MM.1S (cell line): ENCODE data around the gene PKP4.

ENCODE experiments used
- DNase-seq: peaks from one replicate; pipeline ENCODE4 v3.0.0-alpha.2; 2015
- H2AFZ ChIP-seq: fragments of 300-600 bp; sonication (generic); 2 replicates; pipeline ENCODE4 v1.6.0; 2016; ENCODE audit warnings: antibody characterized with exemption, low read length
- H3F3A ChIP-seq: fragments of 300-600 bp; sonication (generic); 2 replicates; pipeline ENCODE4 v1.6.1; 2016; ENCODE audit warnings: mild to moderate bottlenecking, antibody characterized with exemption, low read length, moderate library complexity, mixed read lengths; ENCODE audit not compliant: insufficient read depth
- H3K27ac ChIP-seq: fragments of 300-600 bp; sonication (generic); 2 replicates; pipeline ENCODE4 v1.5.1; 2016; ENCODE audit warnings: mild to moderate bottlenecking, low read length
- H3K27me3 ChIP-seq: fragments of 300-600 bp; sonication (generic); replicated peaks from 2 replicates; pipeline ENCODE4 v1.6.0; 2016; ENCODE audit warnings: low read length; ENCODE audit not compliant: insufficient read depth
- H3K36me3 ChIP-seq: fragments of 300-600 bp; sonication (generic); replicated peaks from 2 replicates; pipeline ENCODE4 v1.6.1; 2016; ENCODE audit warnings: mild to moderate bottlenecking, low read length, mixed read lengths; ENCODE audit not compliant: insufficient read depth
- H3K4me1 ChIP-seq: fragments of 300-600 bp; sonication (generic); 2 replicates; pipeline ENCODE4 v1.6.1; 2016; ENCODE audit warnings: low read length, mixed read lengths
- H3K4me2 ChIP-seq: fragments of 300-600 bp; sonication (generic); 2 replicates; pipeline ENCODE4 v1.6.0; 2016; ENCODE audit warnings: low read depth, low read length
- H3K4me3 ChIP-seq: fragments of 300-600 bp; sonication (generic); 2 replicates; pipeline ENCODE4 v1.5.1; 2016; ENCODE audit warnings: low read length, mixed read lengths
- H3K79me2 ChIP-seq: fragments of 300-600 bp; sonication (generic); 2 replicates; pipeline ENCODE4 v1.6.1; 2016; ENCODE audit warnings: mixed run types, low read length, mixed read lengths
- H3K9ac ChIP-seq: fragments of 300-600 bp; sonication (generic); 2 replicates; pipeline ENCODE4 v1.6.1; 2016; ENCODE audit warnings: low read length, mixed read lengths
- H3K9me2 ChIP-seq: fragments of 300-600 bp; sonication (generic); replicated peaks from 2 replicates; pipeline ENCODE4 v1.6.1; 2016; ENCODE audit warnings: mild to moderate bottlenecking, low read length, mixed read lengths; ENCODE audit not compliant: insufficient read depth
- H3K9me3 ChIP-seq: fragments of 300-600 bp; sonication (generic); replicated peaks from 2 replicates; pipeline ENCODE4 v1.6.1; 2016; ENCODE audit warnings: mild to moderate bottlenecking, low read length, mixed read lengths; ENCODE audit not compliant: insufficient read depth
- H4K20me1 ChIP-seq: fragments of 300-600 bp; sonication (generic); 2 replicates; pipeline ENCODE4 v1.6.1; 2016; ENCODE audit warnings: mild to moderate bottlenecking, low read length, moderate library complexity, mixed read lengths; ENCODE audit not compliant: insufficient read depth
- CTCF ChIP-seq: fragments of 300-600 bp; sonication (generic); IDR thresholded peaks from 2 replicates; pipeline ENCODE4 v1.5.1; 2016; ENCODE audit warnings: antibody characterized with exemption, low read length, mixed read lengths
- EZH2 ChIP-seq: fragments of 300-600 bp; sonication (generic); optimal IDR thresholded peaks from 2 replicates; pipeline ENCODE3; 2017; ENCODE audit warnings: low read depth, mild to moderate bottlenecking, antibody characterized with exemption, low read length, mixed read lengths
- EZH2phosphoT487 ChIP-seq: fragments of 300-600 bp; sonication (generic); IDR thresholded peaks from 2 replicates; pipeline ENCODE4 v1.6.1; 2018; ENCODE audit warnings: antibody characterized with exemption, low read length

Gene PKP4

GRCh38 chr2:158556124-158556523 is 99.4 kb downstream of the PKP4 start:
- no peaks in the 10 kb centered on the region for H4K20me1 ChIP-seq
- no peak overlapping the region for H2AFZ ChIP-seq

GRCh38 chr2:158557752-158558151 is 101.0 kb downstream of the PKP4 start:
- Histone ChIP-seq H3K4me1 (no peaks in the 10 kb centered on the region), H3K27ac (no peak overlapping the region), H3K27me3 (no peaks in the 10 kb centered on the region), H3K9me2 (no peaks in the 10 kb centered on the region), H3K4me3 (no peak overlapping the region), H4K20me1 (no peaks in the 10 kb centered on the region), H3K79me2 (no peaks in the 10 kb centered on the region), H2AFZ (no peak overlapping the region), H3K4me2 (no peak overlapping the region), H3K9me3 (no peaks in the 10 kb centered on the region), H3K9ac (no peak overlapping the region), H3F3A (no peaks in the 10 kb centered on the region), H3K36me3 (no peaks in the 10 kb centered on the region)
- no peak for DNase-seq
- TF ChIP-seq CTCF, result no peak
- TF ChIP-seq EZH2phosphoT487, result no peak
- no peak for TF ChIP-seq EZH2

More at GRCh38 chr2:158556124-158556523, 99.4 kb downstream of the PKP4 start:
- Histone ChIP-seq H3K4me1 (no peaks in the 10 kb centered on the region), H3K27ac (no peak overlapping the region), H3K4me3 (no peak overlapping the region), H3F3A (no peaks in the 10 kb centered on the region), H3K9ac (no peak overlapping the region), H3K9me3 (no peaks in the 10 kb centered on the region), H3K27me3 (no peaks in the 10 kb centered on the region), H3K79me2 (no peaks in the 10 kb centered on the region), H3K36me3 (no peaks in the 10 kb centered on the region), H3K4me2 (no peak overlapping the region), H3K9me2 (no peaks in the 10 kb centered on the region)
- DNase-seq, result no peak
- no peak for TF ChIP-seq EZH2
- no peak for TF ChIP-seq EZH2phosphoT487
- TF ChIP-seq CTCF, result no peak

GRCh38 chr2:158559252-158559651 is 102.5 kb downstream of the PKP4 start:
- H3K4me2 ChIP-seq, result no peak overlapping the region
- H3K9me3 ChIP-seq, result no peaks in the 10 kb centered on the region
- no peaks in the 10 kb centered on the region for H3K27me3 ChIP-seq
- H3K4me3 ChIP-seq, result no peak overlapping the region
- no peak for DNase-seq
- no peaks in the 10 kb centered on the region for H3K9me2 ChIP-seq
- H3K36me3 ChIP-seq, result no peaks in the 10 kb centered on the region
- H3K79me2 ChIP-seq, result no peaks in the 10 kb centered on the region
- no peak overlapping the region for H3K9ac ChIP-seq
- H4K20me1 ChIP-seq, result no peaks in the 10 kb centered on the region
- H3K27ac ChIP-seq, result no peak overlapping the region
- TF ChIP-seq EZH2phosphoT487 (no peak), CTCF (no peak), EZH2 (no peak)
- H2AFZ ChIP-seq, result no peak overlapping the region
- no peaks in the 10 kb centered on the region for H3F3A ChIP-seq
- no peaks in the 10 kb centered on the region for H3K4me1 ChIP-seq
